Measurements from ENCODE around the gene SSTR4. TPM values are rescaled to one million over a fixed set of nuclear protein-coding genes. Genes with fewer than 3 reads are reported as not detected.

The SSTR4 gene
- total and polyA plus RNA-seq, 2 donors, result not detected

- no peak for DNase-seq (ENCODE audit: low read depth in 6 of 9, low spot score in 9 of 9)
- Histone ChIP-seq H3K27ac (ENCODE audit: low read depth in 1 of 2, low read length in 1 of 2) (no peak overlapping the region), H3K9me3 (ENCODE audit: control insufficient read depth in 2 of 2, insufficient read depth in 1 of 2, low read length in 1 of 2) (peaks cover 1 to 5% of the 10 kb centered on the region in 2 donors), H3K4me3 (ENCODE audit: low read length in 2 of 2) (no peak overlapping the region), H3K27me3 (ENCODE audit: control insufficient read depth in 2 of 2, insufficient read depth in 1 of 2, low read length in 1 of 2) (peaks cover 14 to 35% of the 10 kb centered on the region in 2 donors), H3K36me3 (ENCODE audit: control insufficient read depth in 2 of 2, insufficient read depth in 2 of 2, low read length in 1 of 2) (no peaks in the 10 kb centered on the region), H3K4me1 (ENCODE audit: control insufficient read depth in 2 of 2, insufficient read depth in 2 of 2, low read length in 2 of 2) (peaks cover 0 to 8% of the 10 kb centered on the region in 2 donors)
- 97% methylated on average over 4 of the region's 4 CpGs for WGBS
Measured at GRCh38 chr20:23033918-23034317, 1.2 kb upstream of the SSTR4 start.

- Histone ChIP-seq H3K9me3 (ENCODE audit: control insufficient read depth in 2 of 2, insufficient read depth in 1 of 2, low read length in 1 of 2) (peaks cover 1 to 5% of the 10 kb centered on the region in 2 donors), H3K27ac (ENCODE audit: low read depth in 1 of 2, low read length in 1 of 2) (no peak overlapping the region), H3K36me3 (ENCODE audit: control insufficient read depth in 2 of 2, insufficient read depth in 2 of 2, low read length in 1 of 2) (no peaks in the 10 kb centered on the region), H3K27me3 (ENCODE audit: control insufficient read depth in 2 of 2, insufficient read depth in 1 of 2, low read length in 1 of 2) (peaks cover 14 to 35% of the 10 kb centered on the region in 2 donors), H3K4me1 (ENCODE audit: control insufficient read depth in 2 of 2, insufficient read depth in 2 of 2, low read length in 2 of 2) (peaks cover 0 to 8% of the 10 kb centered on the region in 2 donors), H3K4me3 (ENCODE audit: low read length in 2 of 2) (no peak overlapping the region)
- WGBS, result 95% methylated on average over 41 of the region's 41 CpGs
- DNase-seq (ENCODE audit: low read depth in 6 of 9, low spot score in 9 of 9), result no peak
Measured at GRCh38 chr20:23035731-23036130, 619 bp downstream of the SSTR4 start.

- DNase-seq (ENCODE audit: low read depth in 6 of 9, low spot score in 9 of 9), result no peak
- Histone ChIP-seq H3K4me3 (ENCODE audit: low read length in 2 of 2) (no peak overlapping the region), H3K9me3 (ENCODE audit: control insufficient read depth in 2 of 2, insufficient read depth in 1 of 2, low read length in 1 of 2) (peaks cover 1 to 5% of the 10 kb centered on the region in 2 donors), H3K27ac (ENCODE audit: low read depth in 1 of 2, low read length in 1 of 2) (no peak overlapping the region), H3K27me3 (ENCODE audit: control insufficient read depth in 2 of 2, insufficient read depth in 1 of 2, low read length in 1 of 2) (peaks cover 14 to 35% of the 10 kb centered on the region in 2 donors), H3K36me3 (ENCODE audit: control insufficient read depth in 2 of 2, insufficient read depth in 2 of 2, low read length in 1 of 2) (no peaks in the 10 kb centered on the region), H3K4me1 (ENCODE audit: control insufficient read depth in 2 of 2, insufficient read depth in 2 of 2, low read length in 2 of 2) (peaks cover 0 to 8% of the 10 kb centered on the region in 2 donors)
- WGBS, result 98% methylated on average over 11 of the region's 11 CpGs
Measured at GRCh38 chr20:23036371-23036770, 1.3 kb downstream of the SSTR4 start.

DNA sequence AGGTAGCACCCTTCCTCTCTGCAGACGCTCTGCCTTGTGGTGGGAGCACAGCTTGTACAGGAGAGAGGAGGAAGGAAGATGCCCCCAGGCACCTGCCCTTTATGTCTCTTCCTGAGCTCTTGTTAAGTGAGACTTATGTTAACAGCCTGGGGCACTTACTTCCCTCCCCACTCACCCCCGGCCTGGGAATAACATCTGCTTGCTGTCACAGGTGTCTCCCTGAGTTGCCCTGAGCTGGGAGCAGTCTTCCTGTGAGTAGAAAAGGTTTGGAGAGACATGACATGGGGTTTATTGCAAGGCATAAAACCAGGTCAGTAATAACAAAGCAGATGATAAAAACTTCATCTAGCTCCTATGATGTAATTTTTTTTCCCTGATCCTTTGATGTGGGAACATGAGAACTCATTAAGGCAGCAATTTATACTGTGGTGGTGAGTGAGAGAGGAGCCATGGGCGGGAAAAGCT, 1.9 kb downstream of the SSTR4 start:
- Histone ChIP-seq H3K4me3 (ENCODE audit: low read length in 2 of 2) (no peak overlapping the region), H3K4me1 (ENCODE audit: control insufficient read depth in 2 of 2, insufficient read depth in 2 of 2, low read length in 2 of 2) (peaks cover 0 to 8% of the 10 kb centered on the region in 2 donors), H3K27ac (ENCODE audit: low read depth in 1 of 2, low read length in 1 of 2) (no peak overlapping the region), H3K36me3 (ENCODE audit: control insufficient read depth in 2 of 2, insufficient read depth in 2 of 2, low read length in 1 of 2) (no peaks in the 10 kb centered on the region), H3K27me3 (ENCODE audit: control insufficient read depth in 2 of 2, insufficient read depth in 1 of 2, low read length in 1 of 2) (peaks cover 14 to 35% of the 10 kb centered on the region in 2 donors), H3K9me3 (ENCODE audit: control insufficient read depth in 2 of 2, insufficient read depth in 1 of 2, low read length in 1 of 2) (peaks cover 1 to 5% of the 10 kb centered on the region in 2 donors)
- WGBS, result 0% methylated on average over 3 of the region's 3 CpGs
- no peak for DNase-seq (ENCODE audit: low read depth in 6 of 9, low spot score in 9 of 9)

- no peak overlapping the region for H3K27ac ChIP-seq (ENCODE audit: low read depth in 1 of 2, low read length in 1 of 2)
- no peaks in the 10 kb centered on the region for H3K36me3 ChIP-seq (ENCODE audit: control insufficient read depth in 2 of 2, insufficient read depth in 2 of 2, low read length in 1 of 2)
- no peak overlapping the region for H3K4me3 ChIP-seq (ENCODE audit: low read length in 2 of 2)
- no peak for DNase-seq (ENCODE audit: low read depth in 6 of 9, low spot score in 9 of 9)
- H3K27me3 ChIP-seq (ENCODE audit: control insufficient read depth in 2 of 2, insufficient read depth in 1 of 2, low read length in 1 of 2), result peaks cover 13 to 29% of the 10 kb centered on the region in 2 donors
- H3K9me3 ChIP-seq (ENCODE audit: control insufficient read depth in 2 of 2, insufficient read depth in 1 of 2, low read length in 1 of 2), result peaks cover 1 to 5% of the 10 kb centered on the region in 2 donors
- no peaks in the 10 kb centered on the region for H3K4me1 ChIP-seq (ENCODE audit: control insufficient read depth in 2 of 2, insufficient read depth in 2 of 2, low read length in 2 of 2)
- 94% methylated on average over 5 of the region's 5 CpGs for WGBS
Measured at GRCh38 chr20:23039136-23039875, 4.2 kb downstream of the SSTR4 start.

DNA sequence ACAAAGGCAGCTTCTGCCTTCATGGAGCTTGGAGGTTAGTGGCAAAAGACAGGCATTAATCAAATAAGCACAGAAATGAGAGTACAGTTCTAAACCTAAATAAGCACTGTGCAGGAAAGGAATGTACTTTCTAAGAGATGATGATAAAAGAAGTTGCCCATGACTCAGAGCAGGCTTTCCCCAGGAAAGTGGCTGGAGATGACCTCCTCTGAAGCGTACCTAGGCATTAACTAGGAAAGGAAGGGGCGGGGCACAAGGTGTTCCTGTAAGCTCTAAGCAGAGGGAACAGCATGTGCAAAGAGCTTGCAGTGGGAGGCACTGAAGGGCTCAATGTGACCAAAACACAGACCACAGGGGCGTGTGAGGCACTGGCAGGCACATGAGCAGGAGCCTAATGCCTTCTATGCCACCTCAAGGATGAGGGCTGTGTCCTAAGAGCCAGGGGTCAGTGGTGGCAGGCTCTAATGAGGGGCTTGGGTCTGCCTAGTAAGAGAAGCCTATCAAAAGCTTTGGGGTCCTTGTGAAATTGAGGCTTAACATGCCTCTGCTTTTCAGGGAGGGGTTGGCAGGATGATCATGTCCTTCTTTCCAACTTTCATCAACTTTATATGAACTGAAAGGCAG, 4.9 kb downstream of the SSTR4 start:
- no peak overlapping the region for H3K27ac ChIP-seq (ENCODE audit: low read depth in 1 of 2, low read length in 1 of 2)
- peaks cover 9 to 22% of the 10 kb centered on the region in 2 donors for H3K27me3 ChIP-seq (ENCODE audit: control insufficient read depth in 2 of 2, insufficient read depth in 1 of 2, low read length in 1 of 2)
- H3K4me1 ChIP-seq (ENCODE audit: control insufficient read depth in 2 of 2, insufficient read depth in 2 of 2, low read length in 2 of 2), result no peaks in the 10 kb centered on the region
- no peak overlapping the region for H3K4me3 ChIP-seq (ENCODE audit: low read length in 2 of 2)
- no peaks in the 10 kb centered on the region for H3K36me3 ChIP-seq (ENCODE audit: control insufficient read depth in 2 of 2, insufficient read depth in 2 of 2, low read length in 1 of 2)
- peaks cover 0 to 5% of the 10 kb centered on the region in 2 donors for H3K9me3 ChIP-seq (ENCODE audit: control insufficient read depth in 2 of 2, insufficient read depth in 1 of 2, low read length in 1 of 2)
- 88% methylated on average over 3 of the region's 3 CpGs for WGBS
- no peak for DNase-seq (ENCODE audit: low read depth in 6 of 9, low spot score in 9 of 9)

- H3K4me3 ChIP-seq (ENCODE audit: low read length in 2 of 2), result no peak overlapping the region
- DNase-seq (ENCODE audit: low read depth in 6 of 9, low spot score in 9 of 9), result no peak
- 76% methylated on average over 3 of the region's 3 CpGs for WGBS
- no peaks in the 10 kb centered on the region for H3K4me1 ChIP-seq (ENCODE audit: control insufficient read depth in 2 of 2, insufficient read depth in 2 of 2, low read length in 2 of 2)
- H3K9me3 ChIP-seq (ENCODE audit: control insufficient read depth in 2 of 2, insufficient read depth in 1 of 2, low read length in 1 of 2), result peaks cover 0 to under 1% of the 10 kb centered on the region in 2 donors
- no peaks in the 10 kb centered on the region for H3K36me3 ChIP-seq (ENCODE audit: control insufficient read depth in 2 of 2, insufficient read depth in 2 of 2, low read length in 1 of 2)
- H3K27me3 ChIP-seq (ENCODE audit: control insufficient read depth in 2 of 2, insufficient read depth in 1 of 2, low read length in 1 of 2), result peaks cover 3 to 12% of the 10 kb centered on the region in 2 donors
- no peak overlapping the region for H3K27ac ChIP-seq (ENCODE audit: low read depth in 1 of 2, low read length in 1 of 2)
Measured at GRCh38 chr20:23042270-23042669, 7.2 kb downstream of the SSTR4 start.

DNA sequence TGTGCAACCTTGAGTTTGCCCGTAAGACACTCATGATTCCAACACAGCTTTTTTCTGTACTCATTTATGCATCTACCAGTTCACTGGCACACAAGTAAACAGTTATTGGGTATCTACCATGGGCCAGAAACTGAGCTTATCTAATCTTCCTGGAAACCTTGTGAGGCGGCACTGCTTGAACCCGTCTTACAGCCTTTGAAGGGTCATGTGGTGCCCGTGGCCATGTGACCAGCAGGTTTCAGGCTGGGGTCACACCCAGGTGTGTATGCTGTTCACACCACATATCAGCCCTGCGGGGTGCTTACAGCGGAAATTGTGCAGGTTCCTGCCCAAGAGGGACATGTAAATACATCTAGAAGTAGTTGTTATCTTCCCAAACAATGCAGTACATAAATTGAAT, 8.3 kb downstream of the SSTR4 start:
- Histone ChIP-seq H3K36me3 (ENCODE audit: control insufficient read depth in 2 of 2, insufficient read depth in 2 of 2, low read length in 1 of 2) (no peaks in the 10 kb centered on the region), H3K4me1 (ENCODE audit: control insufficient read depth in 2 of 2, insufficient read depth in 2 of 2, low read length in 2 of 2) (peaks cover 3 to 9% of the 10 kb centered on the region in 2 donors), H3K4me3 (ENCODE audit: low read length in 2 of 2) (no peak overlapping the region), H3K27me3 (ENCODE audit: control insufficient read depth in 2 of 2, insufficient read depth in 1 of 2, low read length in 1 of 2) (peaks cover 14 to 23% of the 10 kb centered on the region in 2 donors), H3K27ac (ENCODE audit: low read depth in 1 of 2, low read length in 1 of 2) (no peak overlapping the region), H3K9me3 (ENCODE audit: control insufficient read depth in 2 of 2, insufficient read depth in 1 of 2, low read length in 1 of 2) (peaks cover 0 to 4% of the 10 kb centered on the region in 2 donors)
- WGBS, result 89% methylated on average over 6 of the region's 6 CpGs
- DNase-seq (ENCODE audit: low read depth in 6 of 9, low spot score in 9 of 9), result peak in 2 of 9 donors; percentile 19 to 41

DNA sequence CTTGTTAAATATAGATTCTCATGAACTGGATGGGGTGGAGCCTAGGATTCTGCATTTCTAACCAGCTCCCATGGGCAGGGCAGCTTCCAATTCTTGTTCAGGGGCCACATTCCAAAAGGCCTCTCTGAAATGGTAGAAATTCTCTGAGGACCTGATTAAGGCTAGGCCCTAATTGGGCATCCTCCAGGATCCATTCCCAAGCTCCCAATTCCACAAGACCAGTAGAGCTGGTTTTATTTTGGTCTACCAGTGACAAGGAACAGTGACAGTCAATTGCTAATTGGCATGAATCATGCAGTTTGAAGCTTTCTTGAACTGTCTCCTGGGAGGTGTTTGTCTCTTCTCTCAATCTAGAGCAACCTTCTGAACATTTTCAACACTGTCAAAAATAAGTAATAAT, 11.3 kb downstream of the SSTR4 start:
- peaks cover 43 to 51% of the 10 kb centered on the region in 2 donors for H3K27me3 ChIP-seq (ENCODE audit: control insufficient read depth in 2 of 2, insufficient read depth in 1 of 2, low read length in 1 of 2)
- no peak overlapping the region for H3K4me3 ChIP-seq (ENCODE audit: low read length in 2 of 2)
- H3K27ac ChIP-seq (ENCODE audit: low read depth in 1 of 2, low read length in 1 of 2), result no peak overlapping the region
- no peaks in the 10 kb centered on the region for H3K36me3 ChIP-seq (ENCODE audit: control insufficient read depth in 2 of 2, insufficient read depth in 2 of 2, low read length in 1 of 2)
- H3K4me1 ChIP-seq (ENCODE audit: control insufficient read depth in 2 of 2, insufficient read depth in 2 of 2, low read length in 2 of 2), result peaks cover 3 to 36% of the 10 kb centered on the region in 2 donors
- H3K9me3 ChIP-seq (ENCODE audit: control insufficient read depth in 2 of 2, insufficient read depth in 1 of 2, low read length in 1 of 2), result peaks cover 0 to 4% of the 10 kb centered on the region in 2 donors
- no peak for DNase-seq (ENCODE audit: low read depth in 6 of 9, low spot score in 9 of 9)

Measured in thymus (tissue), 11 donors.